ENCODE results near the gene KRT78.

KRT78 gene

GRCh38 chr12:52822771-52823510 lies 25.9 kb downstream of the KRT78 start:
- DNase-seq = no peak

DNA sequence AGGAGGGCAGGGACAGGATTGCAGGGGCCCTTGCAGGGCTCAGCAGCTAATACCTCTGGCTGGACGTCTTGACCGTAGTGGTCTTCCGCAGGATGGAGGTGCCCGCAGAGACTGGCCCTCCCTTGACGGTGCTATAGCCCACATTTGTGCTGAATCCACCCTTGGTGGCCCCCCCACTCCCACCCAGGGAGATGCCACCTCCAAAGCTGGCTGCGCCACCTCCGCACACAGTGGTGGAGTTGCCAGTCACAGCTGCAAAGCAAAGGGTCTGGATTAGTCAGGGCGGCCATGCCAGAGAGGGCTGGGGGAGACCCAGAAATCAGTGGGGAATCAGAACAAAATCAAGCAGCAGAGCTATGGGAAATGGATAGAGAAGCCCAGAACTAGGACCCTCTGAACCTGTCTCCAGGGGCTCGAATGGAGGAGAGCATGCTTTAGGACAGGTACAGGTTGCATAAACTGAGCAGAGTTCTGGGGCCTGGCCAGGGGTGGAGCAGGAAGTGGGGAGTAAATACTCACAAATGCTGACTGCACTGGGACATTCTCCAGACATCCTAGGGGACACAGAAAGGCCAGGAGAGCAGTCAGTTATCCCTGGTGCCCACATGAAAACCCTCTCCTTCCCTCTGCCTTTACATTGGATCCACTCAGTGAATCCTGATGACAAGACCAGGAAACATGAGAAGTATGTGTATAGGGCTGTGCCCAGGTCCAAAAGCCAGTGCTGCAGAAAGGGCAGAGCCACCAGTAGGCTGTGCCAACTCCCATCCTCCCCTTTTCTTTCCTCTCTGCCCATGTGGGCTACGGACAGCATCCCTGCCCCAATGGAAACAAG lies 26.8 kb downstream of the KRT78 start:
- no peak for DNase-seq

DNA sequence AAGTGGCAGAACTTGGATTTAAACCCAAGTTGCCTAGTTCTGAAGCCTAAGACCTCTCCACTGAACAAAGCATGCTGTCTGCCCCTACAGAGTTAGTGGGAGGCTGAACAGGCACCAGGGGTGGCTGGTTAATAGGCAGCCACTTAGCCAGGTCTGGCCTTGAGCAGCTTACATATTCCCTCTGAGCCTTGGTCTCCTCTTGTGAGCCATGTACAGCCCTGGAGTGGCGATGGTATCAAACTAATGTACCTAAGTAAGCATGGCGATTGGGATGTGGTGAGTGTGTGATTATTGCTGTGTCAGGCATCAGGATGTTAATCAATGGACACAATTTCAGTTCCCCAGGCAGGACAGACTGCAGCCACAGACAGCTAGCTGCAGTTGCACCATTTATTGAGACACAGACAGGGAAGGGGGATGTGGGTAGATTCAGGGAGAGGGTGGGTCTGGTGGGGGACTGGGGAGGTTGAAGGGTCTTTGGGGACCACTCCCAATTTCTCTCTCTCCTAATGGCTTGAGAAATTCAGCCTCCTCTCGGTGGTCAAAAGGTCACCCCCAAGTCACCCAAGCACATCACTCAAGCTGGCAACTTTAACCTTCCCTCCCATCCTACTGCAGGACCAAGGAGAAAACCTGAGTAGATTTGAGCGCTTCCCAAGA lies 27.6 kb downstream of the KRT78 start:
- DNase-seq = no peak

- no peak for DNase-seq
Observed at GRCh38 chr12:52820521-52820920, 28.3 kb downstream of the KRT78 start.

- DNase-seq = no peak
Observed at GRCh38 chr12:52819731-52820510, 28.9 kb downstream of the KRT78 start.

DNA sequence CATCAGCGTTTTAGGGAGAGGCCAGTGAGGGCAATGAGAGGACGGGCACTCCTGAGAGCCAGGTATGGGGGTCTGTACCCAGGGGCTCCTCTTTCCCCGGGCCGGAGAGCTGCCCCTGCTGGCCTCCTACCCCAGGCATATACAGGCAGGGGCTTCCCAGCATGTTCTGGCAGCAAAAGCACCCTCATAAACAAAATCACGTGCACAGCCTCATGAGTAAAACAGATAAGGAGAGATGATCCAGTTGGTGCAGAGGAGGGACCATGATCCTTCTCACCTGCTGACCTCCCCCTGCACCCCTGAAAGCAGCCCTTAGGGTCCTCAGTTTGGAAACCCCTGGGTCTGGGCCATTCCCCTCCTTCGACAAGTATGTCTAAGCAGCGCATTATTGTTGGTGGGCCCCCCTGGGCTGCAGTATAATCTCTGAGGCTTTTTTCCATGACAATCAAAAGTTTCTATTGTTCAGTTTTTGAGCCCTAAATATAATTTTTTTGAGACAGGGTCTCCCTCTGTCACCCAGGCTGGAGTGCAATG lies 29.8 kb downstream of the KRT78 start:
- no peak for DNase-seq

DNA sequence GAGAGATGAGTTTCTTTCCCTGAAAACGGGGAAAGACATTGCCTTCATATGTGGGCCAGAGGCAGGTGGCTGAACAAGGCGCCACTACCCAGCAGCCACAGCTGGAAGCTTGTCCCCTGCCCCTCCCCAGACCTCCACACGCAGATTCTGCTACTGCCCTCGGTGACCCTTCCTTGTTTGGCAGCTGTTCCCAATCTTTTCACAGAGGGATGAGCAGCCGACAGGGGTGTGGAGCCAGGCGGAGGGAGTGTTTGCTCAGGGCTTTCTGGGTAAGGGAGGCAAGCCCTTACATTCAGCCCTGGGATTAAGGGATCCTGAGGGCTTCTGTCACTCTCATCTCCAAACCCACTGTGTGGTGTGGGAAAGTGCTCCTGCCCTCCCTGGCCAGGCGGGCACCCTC lies 30.4 kb downstream of the KRT78 start:
- DNase-seq = no peak

DNA sequence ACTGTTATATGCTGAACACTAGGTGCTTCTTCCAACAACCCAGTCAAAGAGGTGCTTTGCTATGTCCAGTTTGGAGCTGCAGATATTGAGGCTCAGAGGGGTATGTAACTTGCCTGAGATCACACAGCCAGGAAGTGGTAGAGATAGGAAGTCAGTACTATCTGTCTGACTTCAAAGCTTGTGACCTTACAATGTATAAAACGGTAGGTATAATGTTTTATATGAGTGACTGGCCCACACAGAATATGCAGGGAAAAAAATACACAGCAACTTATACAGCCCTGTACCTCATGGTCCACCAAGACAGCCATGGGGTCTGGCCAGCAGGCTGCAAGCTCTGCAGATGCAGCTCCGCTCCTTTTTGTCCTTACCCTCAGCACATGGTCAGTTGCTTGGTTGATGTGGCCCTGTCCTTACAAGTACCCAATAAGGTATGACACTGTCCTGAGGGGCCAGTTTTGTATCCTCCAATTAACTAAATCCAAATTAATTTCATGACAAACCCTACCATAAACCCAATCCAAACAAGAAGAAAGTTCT lies 31.0 kb downstream of the KRT78 start:
- DNase-seq = no peak

- no peak for DNase-seq
Observed at GRCh38 chr12:52817003-52817698, 31.6 kb downstream of the KRT78 start.

DNA sequence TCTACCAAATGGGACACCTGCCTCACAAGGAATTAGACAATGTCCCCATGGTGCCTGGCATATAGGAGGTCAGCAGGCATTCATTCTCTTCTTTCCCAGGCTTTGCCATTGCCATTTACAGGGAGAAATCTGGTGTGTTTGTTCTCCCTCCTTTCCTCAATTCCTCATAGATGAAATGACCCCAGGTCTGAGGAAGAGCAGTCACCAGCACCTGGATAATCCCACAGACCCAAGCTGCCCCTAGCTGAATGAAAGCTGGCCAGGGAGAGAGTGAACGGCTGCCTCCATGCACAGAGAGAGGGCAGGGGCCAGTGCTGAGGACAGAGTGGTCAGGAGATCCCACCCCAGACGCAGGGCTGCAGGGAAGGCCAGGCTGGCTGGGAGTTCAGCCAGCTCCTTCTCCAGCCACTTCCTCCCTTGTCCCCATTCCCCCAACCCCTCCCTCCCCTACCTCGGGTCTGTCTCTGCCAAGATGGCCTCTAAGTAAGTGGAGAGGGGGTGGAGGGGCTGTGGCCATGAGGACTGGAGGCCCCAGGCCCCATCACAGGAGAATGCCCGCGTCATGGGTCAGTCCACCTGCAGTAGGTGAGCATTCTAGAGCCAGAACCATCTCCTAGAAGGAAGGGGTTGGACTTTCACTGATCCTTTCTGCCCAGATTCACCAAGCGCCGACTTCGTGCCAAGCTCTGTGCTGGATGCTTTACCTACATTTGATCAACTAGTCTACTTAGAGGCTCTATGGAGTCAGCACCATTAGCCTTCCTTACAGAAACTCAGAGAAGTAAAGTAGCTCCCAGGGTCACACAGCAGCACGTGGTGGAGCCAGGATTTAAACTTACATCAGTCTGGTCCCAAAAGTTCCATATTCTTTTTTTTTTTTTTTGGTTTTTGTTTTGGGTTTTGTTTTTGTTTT lies 32.9 kb downstream of the KRT78 start:
- no peak for DNase-seq

- no peak for DNase-seq
Observed at GRCh38 chr12:52815161-52815560, 33.6 kb downstream of the KRT78 start.

GRCh38 chr12:52814710-52815155 lies 34.1 kb downstream of the KRT78 start:
- DNase-seq = no peak

- no peak for DNase-seq
Observed at GRCh38 chr12:52813885-52814709, 34.7 kb downstream of the KRT78 start, which contains the start of gene KRT4. Gene KRT4, minus strand, starts transcription at chr12:52814116. Its CDS starts 58 bp downstream, at chr12:52814058.

DNA sequence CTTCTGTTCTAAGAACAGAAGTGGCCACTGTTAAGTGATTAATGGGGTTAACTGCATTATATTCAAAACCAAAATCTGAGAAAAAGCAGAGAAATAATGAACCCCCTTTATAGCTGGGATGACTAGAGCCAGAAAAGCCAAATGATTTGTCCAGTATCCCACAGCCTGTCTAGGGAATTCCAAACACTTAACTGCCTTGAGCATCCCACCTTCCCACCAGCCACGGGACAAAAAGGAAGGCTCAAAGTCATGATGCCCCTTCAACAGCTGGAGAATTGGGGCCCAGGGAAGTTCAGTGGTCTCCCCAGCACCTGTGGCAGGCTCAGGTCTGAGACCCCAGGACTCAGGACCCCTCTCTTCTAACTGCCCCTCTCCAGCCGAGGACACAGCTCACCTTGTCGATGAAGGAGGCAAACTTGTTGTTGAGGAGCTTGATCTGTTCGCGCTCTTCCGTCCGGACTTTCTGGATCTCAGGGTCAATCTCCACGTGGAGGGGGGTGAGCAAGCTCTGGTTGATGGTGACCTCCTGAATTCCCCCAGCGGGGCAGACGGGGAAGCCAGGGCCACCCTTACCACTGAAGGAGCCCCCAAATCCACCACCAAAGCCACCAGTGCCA lies 35.5 kb downstream of the KRT78 start:
- DNase-seq = no peak

DNA sequence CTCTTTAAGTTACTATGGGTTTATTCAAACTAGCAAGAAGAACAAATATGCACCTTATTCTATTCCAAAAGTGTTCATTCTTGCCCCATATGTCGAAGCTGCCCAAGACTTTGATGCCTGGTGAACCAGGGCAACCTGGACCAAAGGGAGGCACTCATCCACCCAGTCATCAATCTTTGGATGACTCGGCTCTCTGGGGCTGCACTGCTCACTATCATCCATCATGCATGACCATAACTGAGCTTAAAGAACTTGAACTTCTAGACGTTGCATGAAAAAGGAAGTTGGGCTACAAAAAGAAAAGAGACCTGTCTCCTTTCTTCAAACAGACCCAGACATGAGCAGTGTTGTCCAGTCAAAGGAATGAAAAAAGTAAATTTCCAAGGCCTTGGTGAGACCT lies 36.0 kb downstream of the KRT78 start:
- no peak for DNase-seq

- no peak for DNase-seq
Observed at GRCh38 chr12:52812073-52812400, 36.8 kb downstream of the KRT78 start.

GRCh38 chr12:52811191-52812072 lies 37.4 kb downstream of the KRT78 start:
- no peak for DNase-seq

DNA sequence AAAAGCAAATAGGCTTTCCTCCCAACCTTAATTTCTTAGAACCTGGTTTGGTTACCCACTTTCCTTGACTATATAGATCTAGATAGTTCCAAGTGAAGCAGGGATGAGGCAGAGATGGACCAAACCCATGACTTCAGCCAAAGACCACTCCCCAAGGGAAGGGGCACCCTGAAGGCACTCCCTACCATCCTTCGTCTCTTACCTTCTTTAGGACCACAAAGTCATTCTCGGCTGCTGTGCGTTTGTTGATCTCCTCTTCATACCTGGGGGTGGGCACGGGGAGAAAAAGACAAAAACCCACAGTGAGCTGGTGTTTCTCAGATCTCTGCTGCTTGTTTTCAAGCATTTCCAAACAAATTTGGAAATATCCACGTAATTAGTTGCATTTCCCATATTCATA lies 38.2 kb downstream of the KRT78 start:
- DNase-seq = no peak

All from activated CD4-positive, alpha-beta T cell treated with anti-CD3 and anti-CD28 coated beads for 1 hour (primary cell).